GM21825 (cell line): Measurements from ENCODE around the gene GUCY2C.

Source experiments
- ATAC-seq: cut with Tn5 transposase; IDR thresholded peaks from one replicate; pipeline ENCODE4 v1.9.1; 2021; ENCODE audit warnings: mild to moderate bottlenecking, moderate library complexity; ENCODE audit not compliant: unreplicated experiment

GUCY2C gene

DNA sequence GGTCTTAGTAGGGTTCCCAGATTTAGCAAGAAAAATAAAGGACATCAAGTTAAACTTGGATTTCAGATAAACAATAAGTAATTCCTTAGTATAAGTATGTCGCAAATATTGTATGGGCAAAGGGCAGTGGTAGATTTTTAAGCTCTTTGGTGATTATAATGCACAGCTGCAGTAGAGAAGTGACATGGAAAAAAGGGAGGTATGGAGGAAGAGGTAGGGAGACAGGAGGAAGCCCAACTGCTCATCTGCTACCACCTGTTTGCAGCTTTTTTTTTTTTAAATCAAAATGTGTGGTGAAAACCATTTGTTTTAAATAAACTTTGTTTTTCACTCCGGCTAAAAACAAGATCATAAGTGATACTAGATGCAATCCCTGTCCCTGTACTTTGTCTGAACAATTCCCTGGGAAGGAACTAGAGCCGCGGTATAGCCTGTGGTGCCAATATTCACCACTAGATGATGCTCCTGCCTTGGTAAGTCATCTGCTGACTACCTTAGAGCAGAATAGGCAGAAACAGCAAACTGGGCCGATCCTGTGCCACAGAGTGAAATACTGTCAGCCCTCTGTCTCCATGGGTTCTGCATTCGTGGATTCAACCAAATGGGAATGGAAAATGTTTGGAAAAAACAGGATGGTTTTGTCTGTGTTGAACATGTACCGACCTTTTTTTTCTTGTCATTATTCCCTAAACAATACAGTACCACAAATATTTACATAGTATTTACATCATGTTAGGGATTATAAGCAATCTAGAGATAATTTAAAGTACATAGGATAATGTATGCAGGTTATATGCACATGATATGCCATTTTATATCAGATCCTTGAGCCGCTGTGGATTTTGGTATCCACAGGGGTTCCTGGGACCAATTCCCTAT, 66.3 kb downstream of the GUCY2C start:
- peak; percentile 95 for ATAC-seq

DNA sequence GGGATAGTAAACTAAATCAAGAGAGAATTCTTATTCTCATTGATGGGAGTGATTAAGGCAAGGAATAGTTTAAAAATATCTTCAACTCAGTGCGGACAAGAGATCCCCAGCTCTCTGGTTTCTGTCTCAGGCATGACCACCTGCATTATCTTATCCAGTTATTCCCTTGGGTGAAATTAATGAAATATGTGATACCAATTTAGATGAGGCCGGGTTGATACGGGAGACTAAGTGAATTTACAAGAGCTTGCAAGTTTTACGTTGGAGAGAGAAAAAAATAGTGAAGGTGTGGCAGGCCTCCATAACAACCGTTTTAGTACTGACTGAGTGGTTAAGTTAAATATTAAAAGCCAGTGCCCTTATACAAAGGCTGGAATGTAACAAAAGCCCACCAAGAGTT, 67.6 kb downstream of the GUCY2C start:
- no peak for ATAC-seq

DNA sequence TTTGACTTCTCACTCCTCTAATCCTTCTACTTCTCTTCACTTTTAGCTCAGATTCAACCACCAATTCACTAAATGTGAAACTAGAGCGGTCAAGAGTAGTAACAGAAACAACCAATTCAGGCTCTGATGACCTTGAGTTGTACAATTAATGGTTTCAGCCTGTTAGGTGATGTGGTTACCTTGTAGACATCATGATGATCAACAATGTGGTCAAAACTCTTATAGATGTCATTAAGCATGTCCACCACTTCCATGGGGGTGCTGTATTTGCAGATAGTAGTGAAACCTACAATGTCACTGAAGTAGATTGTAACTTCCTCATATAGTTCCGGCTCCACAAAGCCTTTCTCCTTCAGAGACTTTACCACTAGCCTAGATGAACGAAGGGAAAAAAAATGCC, 74.6 kb downstream of the GUCY2C start:
- ATAC-seq = peak; percentile 62

DNA sequence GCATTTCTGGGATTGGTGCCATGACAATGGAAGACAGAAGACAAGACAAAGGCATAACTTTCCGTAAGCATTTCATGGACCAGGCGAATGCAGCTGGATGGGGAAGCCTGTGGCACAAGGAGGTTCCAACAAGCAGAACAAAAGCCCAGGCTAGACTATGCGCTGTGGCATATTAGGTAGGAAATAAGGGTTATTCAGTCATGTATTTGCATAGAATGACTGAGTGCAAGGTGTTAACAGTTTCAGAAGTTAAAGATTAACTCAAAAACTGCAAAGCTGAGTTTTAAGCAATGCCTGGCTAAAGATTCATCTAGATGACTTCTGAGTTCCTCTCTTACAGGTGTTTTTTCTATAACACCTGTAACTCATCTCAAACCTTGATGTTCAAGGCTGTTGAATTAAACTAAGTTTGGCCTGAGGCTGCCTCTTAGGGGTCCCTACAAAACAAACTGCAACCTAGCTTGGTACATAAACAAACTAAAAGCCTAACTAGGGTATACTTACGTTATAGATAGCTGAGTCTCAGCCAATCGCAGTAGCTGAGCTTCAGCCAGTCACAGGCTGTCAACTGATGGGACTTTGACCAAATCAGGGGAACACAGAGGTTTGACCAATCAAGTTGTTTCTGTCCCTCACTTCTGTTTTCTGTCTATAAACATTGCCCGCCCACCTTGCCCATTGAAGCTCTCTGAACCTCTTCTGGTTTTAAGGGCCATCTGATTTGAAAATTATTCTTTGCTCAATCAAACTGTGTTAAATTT, 76.5 kb downstream of the GUCY2C start:
- ATAC-seq = peak; percentile 54

DNA sequence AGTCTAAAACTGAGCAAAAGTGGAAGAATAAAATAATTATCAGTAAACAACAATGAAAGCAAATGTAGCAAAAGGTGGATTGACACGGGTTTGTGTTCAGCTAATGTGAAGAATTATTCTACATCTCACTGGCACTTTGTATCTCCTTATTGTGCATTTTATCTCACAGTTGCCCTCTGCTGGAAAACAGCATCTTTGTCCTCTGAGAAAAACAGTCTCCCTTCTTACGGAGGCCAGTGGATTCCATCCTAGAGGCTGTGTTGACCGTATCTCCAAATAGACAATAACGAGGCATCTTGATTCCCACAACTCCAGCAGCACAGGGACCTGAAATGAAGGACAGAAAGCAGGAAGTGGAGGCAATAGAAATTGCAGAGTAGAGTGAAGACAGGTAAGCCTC, 77.4 kb downstream of the GUCY2C start:
- ATAC-seq = no peak

DNA sequence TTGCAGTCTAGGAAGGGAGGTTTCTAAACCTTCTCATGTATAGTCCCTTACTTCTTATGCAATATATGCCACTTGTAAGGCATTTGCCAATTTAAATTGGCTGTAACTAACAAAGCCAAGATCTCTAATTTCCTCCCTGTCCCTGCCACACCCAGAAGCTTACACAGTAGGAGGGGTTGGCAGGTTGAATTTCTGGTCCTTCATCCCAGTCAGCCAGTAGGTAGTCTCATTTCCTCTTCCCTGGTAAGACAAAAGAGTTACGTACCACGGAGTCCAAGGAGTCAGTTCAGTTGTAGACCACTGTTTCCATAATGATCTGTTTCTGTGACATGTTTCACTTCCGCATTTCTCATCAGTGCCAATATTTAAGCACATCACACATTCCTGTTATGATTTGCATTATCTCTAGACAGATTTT, 81.7 kb downstream of the GUCY2C start:
- ATAC-seq = peak; percentile 55

DNA sequence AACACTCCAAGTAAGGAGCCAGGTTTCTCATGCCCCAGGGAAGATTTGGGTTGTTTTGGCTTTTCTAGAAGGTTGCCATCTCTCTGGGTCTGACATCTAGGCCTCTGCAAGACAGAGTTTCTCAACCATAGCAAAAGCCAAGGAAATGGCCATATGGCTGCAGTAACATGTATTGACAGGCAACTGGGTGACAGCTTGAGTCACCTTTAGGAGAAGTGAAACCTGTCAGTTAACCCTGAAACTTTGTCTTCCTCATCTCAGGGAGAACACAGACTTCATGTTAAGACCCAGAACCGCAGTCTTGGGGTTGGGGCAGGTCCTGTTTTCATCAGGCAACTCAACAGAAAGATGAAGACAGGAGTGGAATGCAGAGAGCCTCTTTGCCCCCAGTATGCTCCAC, 82.7 kb downstream of the GUCY2C start:
- peak; percentile 94 for ATAC-seq

DNA sequence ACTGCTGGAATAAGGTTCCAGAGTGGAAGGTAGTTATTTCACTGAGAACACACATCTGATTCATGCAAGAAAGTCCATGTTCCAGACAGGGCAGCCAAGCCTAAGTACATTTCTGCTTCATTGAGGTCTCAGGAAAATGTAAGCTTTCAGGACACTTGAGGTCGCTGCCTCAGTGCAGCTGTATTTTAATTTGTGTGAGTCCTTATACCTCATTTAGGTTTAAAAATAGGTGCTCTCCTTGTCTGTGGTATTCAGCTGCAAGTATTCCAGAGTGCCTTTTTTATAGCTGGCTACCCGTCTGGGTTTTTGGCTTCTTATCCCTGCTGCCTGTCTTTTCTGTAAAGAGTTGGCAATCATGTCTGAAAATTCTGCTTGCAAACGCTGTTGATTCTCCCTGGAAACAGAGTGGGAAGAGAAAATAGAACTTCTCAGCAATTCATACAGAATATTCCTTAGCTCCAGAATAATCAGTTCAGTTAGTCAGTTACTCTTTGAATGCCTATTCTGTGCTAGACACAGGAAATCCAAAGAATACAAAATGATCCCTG, 83.4 kb downstream of the GUCY2C start:
- ATAC-seq = no peak

DNA sequence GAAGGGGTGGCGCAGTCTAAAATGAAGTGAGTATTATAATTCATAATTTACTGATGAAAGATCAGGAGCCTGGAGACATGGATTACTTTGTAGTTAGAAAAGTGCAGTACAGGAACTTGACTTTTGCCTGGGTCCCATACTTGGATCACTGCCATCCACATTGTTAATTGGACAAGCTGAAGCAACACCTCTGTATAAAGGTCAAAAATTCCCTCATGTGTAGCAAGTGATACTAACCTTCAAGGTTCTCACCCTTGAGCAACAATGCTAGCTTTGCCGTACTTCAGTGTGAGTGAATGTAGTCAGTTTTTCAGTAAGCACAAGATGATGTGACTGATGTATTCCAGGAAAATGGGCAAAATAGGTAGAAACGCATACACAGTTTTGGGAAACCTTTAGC, 84.1 kb downstream of the GUCY2C start:
- no peak for ATAC-seq

DNA sequence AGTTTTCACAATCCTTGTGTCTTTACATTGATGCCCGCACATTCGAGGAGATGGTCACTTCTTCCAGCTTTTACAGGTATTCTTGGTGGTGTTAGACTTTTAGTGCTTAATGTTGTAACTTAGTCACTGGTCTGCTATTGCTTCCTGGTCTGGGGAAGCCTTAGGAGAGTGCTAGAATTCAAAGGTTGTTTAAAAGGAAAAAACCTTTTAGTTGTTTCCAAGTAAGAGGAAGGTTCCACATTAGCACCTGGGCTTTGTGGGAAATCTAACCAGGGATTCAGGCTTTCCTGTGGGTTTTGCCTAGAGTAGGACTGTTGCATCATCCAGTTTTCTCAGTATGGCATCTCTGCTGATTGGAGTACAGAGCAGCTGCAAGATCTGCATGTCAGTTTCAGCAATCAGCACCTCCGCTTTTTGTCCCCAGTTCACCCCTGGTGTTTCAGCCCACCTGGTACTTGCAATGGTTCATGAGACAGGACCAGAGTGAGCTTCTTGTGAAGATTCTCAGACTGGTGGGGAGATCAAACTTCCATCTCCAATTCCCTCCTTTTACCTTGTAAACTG, 84.7 kb downstream of the GUCY2C start:
- ATAC-seq = no peak

DNA sequence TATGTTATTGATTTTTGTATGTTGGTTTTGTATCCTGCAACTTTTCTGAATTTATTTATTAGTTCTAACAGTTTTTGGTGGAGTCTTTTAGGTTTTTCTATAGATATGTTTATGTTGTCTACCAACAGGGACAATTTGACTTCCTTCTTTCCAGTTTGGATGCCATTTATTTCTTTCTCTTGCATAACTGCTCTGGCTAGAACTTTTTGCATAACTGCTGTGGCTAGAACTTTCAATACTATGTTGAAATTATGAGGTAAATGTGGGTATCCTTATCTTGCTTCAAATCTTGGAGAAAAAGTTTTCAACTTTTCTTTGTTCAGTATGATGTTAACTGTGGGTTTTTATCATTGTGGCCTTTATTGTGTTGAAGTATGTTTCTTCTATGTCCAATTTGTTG, 88.8 kb downstream of the GUCY2C start:
- ATAC-seq = no peak

DNA sequence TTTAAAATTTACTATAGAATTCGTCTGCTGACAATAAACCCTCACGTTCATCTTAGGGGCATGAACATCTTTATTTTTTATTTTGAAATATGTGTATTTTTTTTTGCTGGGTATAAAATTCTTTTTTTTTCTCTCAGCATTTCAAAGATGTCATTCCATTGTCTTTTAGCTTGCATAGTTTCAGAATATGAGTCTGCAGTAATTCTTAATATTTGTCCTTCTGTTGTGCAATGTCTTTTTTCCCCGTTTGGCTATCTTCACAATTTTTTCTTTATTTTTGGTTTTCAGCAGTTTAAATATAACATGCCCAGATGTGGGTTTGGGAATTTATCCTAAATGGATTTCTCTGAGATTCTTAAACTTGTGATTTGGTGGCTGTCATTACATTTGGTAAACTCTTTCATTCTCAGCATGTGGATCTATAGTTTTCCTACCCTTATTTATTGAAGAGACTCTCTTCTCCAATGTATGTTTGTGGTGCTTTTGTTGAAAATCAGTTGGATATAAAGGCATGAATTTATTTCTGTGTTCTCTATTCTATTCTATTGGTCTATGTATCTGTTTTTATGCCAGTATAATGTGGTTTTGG, 90.9 kb downstream of the GUCY2C start:
- ATAC-seq = no peak

DNA sequence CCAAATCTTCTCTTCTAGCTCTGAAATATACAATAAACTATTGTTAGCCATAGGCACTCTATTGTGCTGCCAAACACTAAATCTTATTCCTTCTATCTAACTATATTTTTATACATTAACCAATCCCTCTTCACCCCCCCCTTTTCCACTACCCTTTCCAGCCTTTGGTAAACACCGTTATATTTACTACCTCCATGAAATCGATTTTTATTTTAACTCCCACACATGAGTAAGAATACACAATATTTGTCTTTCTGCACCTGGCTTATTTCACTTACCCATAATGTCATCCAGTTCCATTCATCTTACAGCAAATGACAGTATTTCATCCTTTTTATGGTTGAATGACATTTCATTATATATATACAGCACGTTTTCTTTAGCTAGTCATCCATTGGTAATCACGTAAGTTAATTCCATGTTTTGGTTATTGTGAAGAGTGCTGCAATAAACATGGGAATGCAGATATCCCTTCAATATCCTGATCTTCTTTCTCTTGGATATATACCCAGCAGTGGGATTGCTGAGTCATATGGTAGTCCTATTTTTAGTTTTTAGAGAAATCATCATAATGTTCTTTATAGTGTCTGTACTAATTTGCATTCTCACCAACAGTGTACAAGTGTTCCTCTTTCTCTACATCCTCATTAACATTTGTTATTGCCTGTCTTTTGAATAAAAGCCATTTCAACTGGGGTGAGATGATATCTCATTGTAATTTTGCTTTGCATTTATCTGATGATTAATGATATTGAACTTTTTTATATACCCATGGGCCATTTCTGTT, 94.5 kb downstream of the GUCY2C start:
- ATAC-seq = no peak

DNA sequence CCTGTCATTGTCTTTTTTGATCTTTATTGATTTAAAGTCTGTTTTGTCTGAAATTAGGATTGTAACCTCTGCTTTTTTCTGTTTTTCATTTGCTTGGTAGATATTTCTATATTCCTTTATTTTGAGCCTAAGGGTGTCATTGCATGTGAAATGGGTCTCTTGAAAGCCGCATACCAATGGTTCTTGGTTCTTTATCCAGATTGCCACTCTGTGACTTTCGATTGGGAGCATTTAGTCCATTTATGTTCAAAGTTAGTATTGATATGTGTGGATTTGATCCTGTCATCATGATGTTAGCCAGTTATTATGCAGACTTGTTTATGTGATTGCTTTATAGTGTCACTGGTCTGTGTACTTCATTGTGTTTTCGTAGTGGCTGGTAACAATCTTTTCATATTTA, 98.9 kb downstream of the GUCY2C start:
- ATAC-seq = no peak

DNA sequence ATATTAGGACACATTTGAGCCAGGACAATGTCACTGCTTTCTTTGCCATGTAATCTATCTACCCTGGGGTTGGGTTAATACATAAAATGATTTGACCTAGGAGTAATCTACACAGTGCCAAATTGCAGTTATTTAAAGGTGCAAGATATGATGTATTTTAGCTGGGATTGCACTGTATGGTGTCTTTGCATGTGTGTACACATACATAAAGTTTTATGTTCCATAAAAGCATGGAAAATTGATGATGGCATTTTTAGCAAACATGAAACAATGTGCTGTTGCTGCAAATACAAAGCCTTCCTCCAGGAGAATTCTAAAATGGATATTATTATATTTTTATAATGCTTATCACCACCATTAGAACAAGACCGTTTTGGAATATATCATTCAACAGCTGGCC, 104.7 kb downstream of the GUCY2C start:
- no peak for ATAC-seq

DNA sequence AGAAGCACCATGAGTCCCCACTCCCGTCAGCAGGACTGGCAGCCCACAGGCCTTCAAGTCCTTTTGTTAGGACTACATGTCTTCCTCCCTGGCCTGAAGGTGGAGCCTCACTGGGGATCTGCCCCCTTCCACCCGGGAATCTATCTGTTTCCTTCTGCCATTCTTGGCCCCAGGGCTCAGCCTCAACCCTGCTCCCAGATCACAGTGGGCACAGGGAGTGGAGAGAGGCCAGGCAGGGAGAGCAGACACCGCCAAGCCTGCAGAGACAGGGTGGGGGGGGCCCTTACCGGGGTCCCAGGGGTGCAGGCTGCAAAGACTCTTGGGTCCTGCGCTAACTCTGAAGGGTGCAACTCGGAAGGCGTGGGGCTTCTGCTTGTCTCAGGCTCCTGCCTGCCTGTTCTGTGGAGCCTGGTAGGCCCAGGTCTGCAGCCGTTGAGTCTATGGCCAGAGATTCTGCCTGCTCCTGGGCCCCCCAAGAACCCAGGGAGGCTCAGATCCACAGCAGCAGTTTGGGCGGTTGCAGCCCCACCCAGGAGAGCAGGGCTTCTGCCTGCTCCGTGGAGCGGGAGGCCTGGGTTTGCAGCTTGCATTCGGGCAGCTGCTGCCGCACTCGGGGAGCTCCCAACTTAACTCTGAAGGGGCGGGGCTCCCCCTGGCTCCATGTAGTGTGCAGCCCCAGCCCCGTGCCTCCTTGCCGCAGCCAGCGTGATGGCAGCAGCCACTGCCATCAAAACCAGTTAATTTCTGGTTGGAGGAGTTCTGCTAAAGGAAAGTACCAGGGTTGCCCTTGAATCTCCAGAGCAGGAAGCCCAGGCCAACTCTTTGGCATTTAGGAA, 107.0 kb downstream of the GUCY2C start:
- ATAC-seq = no peak

DNA sequence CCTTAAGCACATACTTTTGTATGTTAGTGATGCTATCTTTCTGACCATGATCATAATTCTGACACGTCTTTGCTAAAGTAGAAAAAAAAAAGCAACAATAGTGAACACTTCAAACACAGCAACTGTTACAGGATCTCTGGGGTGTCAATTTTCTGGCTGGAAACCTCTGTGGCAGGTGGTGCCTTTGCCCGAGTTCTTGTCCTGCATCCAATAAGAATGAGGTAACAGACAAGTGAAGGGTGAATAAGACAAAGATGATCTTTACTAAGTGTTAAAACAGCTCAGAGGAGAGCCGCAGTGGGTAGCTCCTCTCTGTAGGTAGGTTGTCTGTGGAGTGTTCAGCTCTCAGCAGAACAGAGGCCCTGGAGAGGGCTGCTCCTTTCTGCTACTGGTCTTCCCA, 107.8 kb downstream of the GUCY2C start:
- no peak for ATAC-seq

DNA sequence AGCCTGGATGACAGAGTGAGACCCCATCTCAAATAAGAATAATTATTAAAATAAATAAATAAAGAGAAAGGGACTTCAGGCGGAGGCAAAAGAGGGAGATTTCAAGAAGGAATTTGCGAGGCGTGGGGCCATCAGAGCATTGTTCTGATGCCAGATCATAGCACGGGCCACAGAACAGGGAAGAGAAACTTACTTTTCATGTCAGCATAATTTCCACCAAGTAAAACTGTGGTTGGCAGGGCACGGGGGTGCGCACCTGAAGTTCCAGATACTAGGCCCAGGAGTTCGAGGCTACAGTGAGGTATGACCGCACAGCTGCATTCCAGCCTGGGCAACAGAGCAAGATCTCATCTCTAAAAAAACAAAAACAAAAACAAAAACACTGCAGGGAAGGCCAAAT, 117.8 kb downstream of the GUCY2C start:
- no peak for ATAC-seq

DNA sequence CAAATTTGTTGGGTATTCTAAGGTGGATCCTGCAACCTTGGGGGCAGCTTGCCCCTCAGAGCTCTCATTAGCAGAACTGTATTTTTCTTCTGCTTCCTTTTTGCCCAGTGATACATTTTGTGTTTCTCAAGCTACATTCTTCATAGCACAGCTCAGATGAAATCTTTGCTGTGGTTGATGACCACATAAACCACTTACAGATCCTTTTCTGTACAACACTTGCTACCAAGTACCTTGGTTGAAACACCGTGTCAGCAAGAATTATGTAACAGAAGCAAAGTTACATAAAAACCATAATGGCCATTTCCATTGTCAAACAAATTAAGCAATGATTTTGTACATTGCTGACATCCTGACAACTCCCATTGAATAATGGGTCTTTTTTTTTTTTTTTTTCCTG, 119.1 kb downstream of the GUCY2C start:
- no peak for ATAC-seq

DNA sequence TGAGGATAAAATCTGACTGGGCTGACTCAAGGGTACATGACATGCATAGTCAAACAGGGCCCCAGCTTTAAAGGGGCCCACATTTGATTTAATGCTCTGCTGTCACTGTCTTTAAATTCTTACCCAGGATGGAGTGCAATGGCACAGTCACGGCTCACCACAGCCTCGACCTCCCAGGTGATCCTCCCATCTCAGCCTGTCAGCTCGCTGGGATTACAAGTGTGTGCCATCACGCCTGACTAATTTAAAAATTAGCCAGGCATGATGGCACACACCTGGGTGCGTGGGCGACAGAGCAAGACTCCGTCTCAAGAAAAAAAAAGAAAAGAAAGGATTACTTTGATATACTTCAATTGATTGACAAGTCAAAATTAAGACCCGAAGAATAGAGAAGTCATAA, 119.5 kb downstream of the GUCY2C start:
- ATAC-seq = no peak
